Activated T-helper 17 cell treated with anti-CD3 and anti-CD28 coated beads, Interleukin-2, amount 50 U/mL, for 72 hours (primary cell): ENCODE results near the gene ZDHHC1. TPM values are rescaled to one million over a fixed set of nuclear protein-coding genes. Genes with fewer than 3 reads are reported as not detected.

Experiments
- ATAC-seq: fragments of 150-1000 bp; cut with Tn5 transposase; replicated peaks from 2 replicates; pipeline ENCODE4 v1.10.0; 2021; ENCODE audit warnings: mild to moderate bottlenecking, moderate library complexity
- H3K27ac Mint-ChIP-seq: one replicate; pipeline ENCODE4 v1.8.0; 2022; ENCODE audit warnings: mixed read lengths
- H3K27me3 Mint-ChIP-seq: one replicate; pipeline ENCODE4 v1.8.0; 2022; ENCODE audit warnings: mixed read lengths
- H3K36me3 Mint-ChIP-seq: one replicate; pipeline ENCODE4 v1.8.0; 2022; ENCODE audit warnings: low read depth, mild to moderate bottlenecking, mixed read lengths
- H3K4me1 Mint-ChIP-seq: one replicate; pipeline ENCODE4 v1.8.0; 2022; ENCODE audit warnings: mixed read lengths
- H3K4me3 Mint-ChIP-seq: one replicate; pipeline ENCODE4 v1.8.0; 2022; ENCODE audit warnings: mild to moderate bottlenecking, mixed read lengths
- H3K9me3 Mint-ChIP-seq: one replicate; pipeline ENCODE4 v1.8.0; 2022; ENCODE audit warnings: mixed read lengths
- total RNA-seq, 2 donors: library from RNA; stranded (reverse); gene quantifications; one replicate each; pipeline ENCODE4 v1.2.3, GENCODE V29; 2022

Gene ZDHHC1
- total RNA-seq, 2 donors from 2014 or later: 0.52 to 0.74 TPM

GRCh38 chr16:67454104-67454503 lies 37.8 kb upstream of the ZDHHC1 start:
- no peak for ATAC-seq
- peak overlapping the region; percentile 68 for H3K27ac Mint-ChIP-seq
- no peaks in the 10 kb centered on the region for H3K27me3 Mint-ChIP-seq
- peaks cover 5% of the 10 kb centered on the region for H3K4me1 Mint-ChIP-seq
- H3K9me3 Mint-ChIP-seq: no peaks in the 10 kb centered on the region
- H3K36me3 Mint-ChIP-seq: peaks cover 17% of the 10 kb centered on the region
- H3K4me3 Mint-ChIP-seq: no peak overlapping the region

GRCh38 chr16:67451704-67452435 lies 35.6 kb upstream of the ZDHHC1 start:
- H3K9me3 Mint-ChIP-seq: no peaks in the 10 kb centered on the region

GRCh38 chr16:67451061-67451703 lies 34.9 kb upstream of the ZDHHC1 start:
- H3K4me3 Mint-ChIP-seq: no peak overlapping the region
- H3K27ac Mint-ChIP-seq: no peak overlapping the region
- peaks cover 4% of the 10 kb centered on the region for H3K4me1 Mint-ChIP-seq
- no peaks in the 10 kb centered on the region for H3K27me3 Mint-ChIP-seq
- no peaks in the 10 kb centered on the region for H3K9me3 Mint-ChIP-seq
- peaks cover 17% of the 10 kb centered on the region for H3K36me3 Mint-ChIP-seq
- no peak for ATAC-seq

More at GRCh38 chr16:67451704-67452435, 35.6 kb upstream of the ZDHHC1 start:
- Mint-ChIP-seq H3K27ac (no peak overlapping the region), H3K36me3 (peaks cover 17% of the 10 kb centered on the region), H3K4me3 (no peak overlapping the region), H3K4me1 (peaks cover 1% of the 10 kb centered on the region), H3K27me3 (no peaks in the 10 kb centered on the region)
- no peak for ATAC-seq

GRCh38 chr16:67449739-67450138 lies 33.5 kb upstream of the ZDHHC1 start:
- no peak for ATAC-seq
- H3K4me3 Mint-ChIP-seq: no peak overlapping the region
- peaks cover 22% of the 10 kb centered on the region for H3K36me3 Mint-ChIP-seq
- H3K27ac Mint-ChIP-seq: peak overlapping the region; percentile 58
- H3K27me3 Mint-ChIP-seq: no peaks in the 10 kb centered on the region
- H3K4me1 Mint-ChIP-seq: peaks cover 4% of the 10 kb centered on the region
- no peaks in the 10 kb centered on the region for H3K9me3 Mint-ChIP-seq

GRCh38 chr16:67449336-67449735 lies 33.1 kb upstream of the ZDHHC1 start:
- H3K9me3 Mint-ChIP-seq: no peaks in the 10 kb centered on the region
- H3K36me3 Mint-ChIP-seq: peaks cover 23% of the 10 kb centered on the region
- H3K4me3 Mint-ChIP-seq: no peak overlapping the region
- H3K27ac Mint-ChIP-seq: peak overlapping the region; percentile 58
- no peak for ATAC-seq
- no peaks in the 10 kb centered on the region for H3K27me3 Mint-ChIP-seq
- peaks cover 4% of the 10 kb centered on the region for H3K4me1 Mint-ChIP-seq

- no peak for ATAC-seq
- Mint-ChIP-seq H3K27me3 (no peaks in the 10 kb centered on the region), H3K4me1 (peaks cover 4% of the 10 kb centered on the region), H3K27ac (no peak overlapping the region), H3K36me3 (peaks cover 23% of the 10 kb centered on the region), H3K4me3 (no peak overlapping the region), H3K9me3 (no peaks in the 10 kb centered on the region)
Measured at GRCh38 chr16:67448580-67448979, 32.3 kb upstream of the ZDHHC1 start.

- H3K4me1 Mint-ChIP-seq: peaks cover 4% of the 10 kb centered on the region
- ATAC-seq: peak; percentile 97
- H3K27ac Mint-ChIP-seq: peak overlapping the region; percentile 33
- no peaks in the 10 kb centered on the region for H3K27me3 Mint-ChIP-seq
- peaks cover 19% of the 10 kb centered on the region for H3K36me3 Mint-ChIP-seq
- H3K9me3 Mint-ChIP-seq: no peaks in the 10 kb centered on the region
- H3K4me3 Mint-ChIP-seq: no peak overlapping the region
Measured at GRCh38 chr16:67447508-67448076, 31.3 kb upstream of the ZDHHC1 start.

GRCh38 chr16:67446968-67447507 lies 30.8 kb upstream of the ZDHHC1 start:
- no peaks in the 10 kb centered on the region for H3K9me3 Mint-ChIP-seq
- peak overlapping the region; percentile 48 for H3K27ac Mint-ChIP-seq
- peaks cover 4% of the 10 kb centered on the region for H3K4me1 Mint-ChIP-seq
- H3K36me3 Mint-ChIP-seq: peaks cover 19% of the 10 kb centered on the region
- no peak for ATAC-seq
- H3K27me3 Mint-ChIP-seq: no peaks in the 10 kb centered on the region
- H3K4me3 Mint-ChIP-seq: no peak overlapping the region

- Mint-ChIP-seq H3K9me3 (no peaks in the 10 kb centered on the region), H3K27ac (peak overlapping the region; percentile 48), H3K4me3 (no peak overlapping the region), H3K36me3 (peaks cover 19% of the 10 kb centered on the region), H3K27me3 (no peaks in the 10 kb centered on the region), H3K4me1 (peaks cover 4% of the 10 kb centered on the region)
- ATAC-seq: no peak
Measured at GRCh38 chr16:67445913-67446907, 29.9 kb upstream of the ZDHHC1 start.

GRCh38 chr16:67445441-67445912 lies 29.2 kb upstream of the ZDHHC1 start:
- no peaks in the 10 kb centered on the region for H3K27me3 Mint-ChIP-seq
- H3K36me3 Mint-ChIP-seq: peaks cover 12% of the 10 kb centered on the region
- peaks cover 4% of the 10 kb centered on the region for H3K4me1 Mint-ChIP-seq
- ATAC-seq: no peak
- no peak overlapping the region for H3K4me3 Mint-ChIP-seq
- H3K27ac Mint-ChIP-seq: peak overlapping the region; percentile 61
- H3K9me3 Mint-ChIP-seq: no peaks in the 10 kb centered on the region

GRCh38 chr16:67445126-67445426 lies 28.8 kb upstream of the ZDHHC1 start:
- Mint-ChIP-seq H3K9me3 (no peaks in the 10 kb centered on the region), H3K27ac (peak overlapping the region; percentile 61), H3K36me3 (peaks cover 8% of the 10 kb centered on the region), H3K4me1 (peaks cover 4% of the 10 kb centered on the region), H3K4me3 (no peak overlapping the region), H3K27me3 (no peaks in the 10 kb centered on the region)
- ATAC-seq: no peak

GRCh38 chr16:67444259-67445125 lies 28.2 kb upstream of the ZDHHC1 start:
- peak overlapping the region; percentile 61 for H3K27ac Mint-ChIP-seq
- peaks cover 7% of the 10 kb centered on the region for H3K36me3 Mint-ChIP-seq
- no peak overlapping the region for H3K4me3 Mint-ChIP-seq
- no peak for ATAC-seq
- no peaks in the 10 kb centered on the region for H3K27me3 Mint-ChIP-seq
- H3K9me3 Mint-ChIP-seq: no peaks in the 10 kb centered on the region
- peaks cover 4% of the 10 kb centered on the region for H3K4me1 Mint-ChIP-seq

- H3K27me3 Mint-ChIP-seq: no peaks in the 10 kb centered on the region
- H3K9me3 Mint-ChIP-seq: no peaks in the 10 kb centered on the region
- H3K27ac Mint-ChIP-seq: peak overlapping the region; percentile 38
- H3K36me3 Mint-ChIP-seq: peaks cover 16% of the 10 kb centered on the region
- ATAC-seq: no peak
- H3K4me3 Mint-ChIP-seq: no peak overlapping the region
- H3K4me1 Mint-ChIP-seq: peaks cover 4% of the 10 kb centered on the region
Measured at GRCh38 chr16:67443265-67443664, 27.0 kb upstream of the ZDHHC1 start.
